Endothelial cell of umbilical vein (primary cell): ENCODE data around the gene NEU4. TPM values are rescaled to one million over a fixed set of nuclear protein-coding genes. Genes with fewer than 3 reads are reported as not detected.

Experiments
- BruUV-seq: library from RNA; stranded (reverse); fragments of 400-500 nt; replicated peaks from 2 replicates; lab custom pipeline; 2021; lab: Mats Ljungman, UMichigan
- CTCF ChIA-PET: fragments of 300-600, 350-600 bp; sonication (Branson Sonifier 250); formaldehyde crosslinking; loops from one replicate; lab custom pipeline; 2021; ENCODE audit warnings: antibody characterized with exemption, inconsistent platforms; lab: Charles Lee
- POLR2A ChIA-PET: fragments of 300-600, 350-600 bp; sonication (Branson Sonifier 250); formaldehyde crosslinking; loops from one replicate; lab custom pipeline; 2021; ENCODE audit warnings: antibody characterized with exemption, inconsistent platforms; lab: Charles Lee
- DNase-seq: peaks from one replicate; pipeline ENCODE4 v3.0.0-alpha.2; 2011; ENCODE audit warnings: low read depth, low spot score
- FAIRE-seq: peaks from 2 replicates; lab custom pipeline; 2011; peaks lifted over from hg19 to GRCh38; lab: Jason Lieb, UNC
- H2AFZ ChIP-seq: 2 replicates; pipeline ENCODE4 v1.6.0; 2012; ENCODE audit warnings: low read depth, low read length, control low read depth, inconsistent platforms
- H3K27ac ChIP-seq: 2 replicates; pipeline ENCODE4 v1.5.1; 2011; ENCODE audit warnings: low read depth, mild to moderate bottlenecking, control low read depth, low read length, moderate library complexity; ENCODE audit not compliant: insufficient read depth
- H3K27me3 ChIP-seq, 2 experiments: 2 replicates each; pipeline versions ENCODE4 v1.6.0 to v1.6.1; 2011; ENCODE audit warnings: low read length in 2 of 2, mixed read lengths in 1 of 2; ENCODE audit not compliant: control insufficient read depth in 2 of 2, insufficient read depth in 2 of 2
- H3K36me3 ChIP-seq, 2 experiments: 2 replicates in 1 of 2; 3 replicates in 1 of 2; pipeline ENCODE4 v1.5.1; 2011; ENCODE audit warnings: low read length in 2 of 2, mild to moderate bottlenecking in 1 of 2, moderate library complexity in 1 of 2; ENCODE audit not compliant: control insufficient read depth in 2 of 2, insufficient read depth in 2 of 2; ENCODE audit errors: extremely low read depth in 1 of 2
- H3K4me1 ChIP-seq: 3 replicates; pipeline ENCODE4 v1.5.1; 2011; ENCODE audit warnings: mild to moderate bottlenecking, low read length; ENCODE audit not compliant: control insufficient read depth, insufficient read depth; ENCODE audit errors: extremely low read depth
- H3K4me2 ChIP-seq: 2 replicates; pipeline ENCODE4 v1.6.1; 2011; ENCODE audit warnings: low read length, control low read depth, mixed read lengths; ENCODE audit not compliant: insufficient read depth
- H3K4me3 ChIP-seq, 3 experiments: fragments of 200-600 bp in 1 of 3; sonication (generic), shearing (Covaris generic) in 1 of 3; replicated peaks in 1 of 3; 2 replicates each; pipeline ENCODE4 v1.5.1; 2011 to 2016; ENCODE audit warnings: control low read depth in 3 of 3, low read length in 3 of 3, mild to moderate bottlenecking in 2 of 3, inconsistent platforms in 1 of 3, low read depth in 1 of 3, moderate library complexity in 1 of 3; ENCODE audit not compliant: insufficient read depth in 1 of 3
- H3K79me2 ChIP-seq: 2 replicates; pipeline ENCODE4 v1.6.0; 2012; ENCODE audit warnings: low read length, inconsistent platforms; ENCODE audit not compliant: control insufficient read depth, insufficient read depth
- H3K9ac ChIP-seq: replicated peaks from 2 replicates; pipeline ENCODE3; 2011; ENCODE audit warnings: low read length, control low read depth; ENCODE audit not compliant: insufficient read depth; ENCODE audit errors: extremely low read depth
- H3K9me1 ChIP-seq: replicated peaks from 3 replicates; pipeline ENCODE4 v1.6.0; 2011; ENCODE audit warnings: mild to moderate bottlenecking, low read length; ENCODE audit not compliant: control insufficient read depth, insufficient read depth; ENCODE audit errors: extremely low read depth
- H3K9me3 ChIP-seq: replicated peaks from 2 replicates; pipeline ENCODE4 v1.5.1; 2012; ENCODE audit warnings: low read length, inconsistent platforms; ENCODE audit not compliant: control insufficient read depth, insufficient read depth
- H4K20me1 ChIP-seq: replicated peaks from 2 replicates; pipeline ENCODE3; 2011; ENCODE audit warnings: mild to moderate bottlenecking, low read length; ENCODE audit not compliant: control insufficient read depth, insufficient read depth; ENCODE audit errors: extremely low read depth
- CTCF ChIP-seq, 2 donors: IDR thresholded peaks; 1 replicate in 1 of 2; 2 replicates in 1 of 2; pipeline ENCODE4 v1.5.1; 2011; ENCODE audit warnings: low read length in 2 of 2, mild to moderate bottlenecking in 2 of 2, moderate library complexity in 2 of 2, control low read depth in 1 of 2, inconsistent platforms in 1 of 2, low read depth in 1 of 2; ENCODE audit not compliant: insufficient read depth in 1 of 2; ENCODE audit errors: extremely low read depth in 1 of 2
- EZH2 ChIP-seq: IDR thresholded peaks from 2 replicates; pipeline ENCODE4 v1.6.1; 2012; ENCODE audit warnings: borderline replicate concordance, low read depth, mild to moderate bottlenecking, moderate library complexity, low read length, inconsistent platforms; ENCODE audit not compliant: severe bottlenecking
- FOS ChIP-seq: IDR thresholded peaks from 2 replicates; pipeline ENCODE4 v1.6.1; 2011; ENCODE audit warnings: mild to moderate bottlenecking, low read length, moderate library complexity, borderline replicate concordance; ENCODE audit not compliant: insufficient read depth
- GATA2 ChIP-seq: IDR thresholded peaks from 2 replicates; pipeline ENCODE4 v1.7.0; 2011; ENCODE audit warnings: low read depth, mild to moderate bottlenecking, moderate library complexity, mixed read lengths, low read length; ENCODE audit not compliant: insufficient read length, insufficient read depth
- JUN ChIP-seq: IDR thresholded peaks from 2 replicates; pipeline ENCODE4 v1.6.1; 2011; ENCODE audit warnings: borderline replicate concordance, low read depth; ENCODE audit not compliant: insufficient read length, insufficient read depth
- MAX ChIP-seq: IDR thresholded peaks from 2 replicates; pipeline ENCODE4 v1.6.1; 2011; ENCODE audit not compliant: insufficient read depth, insufficient read length
- MYC ChIP-seq: IDR thresholded peaks from one replicate; pipeline ENCODE4 v1.6.1; 2011; ENCODE audit warnings: mild to moderate bottlenecking, low read depth, low read length
- POLR2A ChIP-seq: IDR thresholded peaks from 2 replicates; pipeline ENCODE4 v1.6.1; 2012; ENCODE audit warnings: low read depth, mild to moderate bottlenecking, control low read depth, low read length
- POLR2AphosphoS5 ChIP-seq: IDR thresholded peaks from 2 replicates; pipeline ENCODE4 v1.6.1; 2012; ENCODE audit warnings: low read depth, mild to moderate bottlenecking, control low read depth, low read length, moderate library complexity; ENCODE audit not compliant: insufficient read depth
- dilution Hi-C: fragments of 300-500 bp; cut with MboI; formaldehyde crosslinking; loops from one replicate; pipeline ENCODE4 v1.15.0; 2019; ENCODE audit warnings: low sequenced_read_pairs; ENCODE audit not compliant: extremely low pct_ligation_motif_present
- intact Hi-C: fragments of 100-400 bp; cut with micrococcal nuclease; formaldehyde crosslinking; loops from one replicate; pipeline ENCODE4 v1.10.0; 2022
- polyA plus RNA-seq, 4 experiments: library from polyadenylated mRNA; depleted of rRNA in 3 of 4; stranded (reverse) in 3 of 4; unstranded in 1 of 4; fragments of >200 nt; gene quantifications; 2 replicates each; pipeline versions ENCODE4 v1.2.1 to v1.2.3, GENCODE V29; 2011 to 2012; ENCODE audit warnings: missing spikeins in 1 of 4
- total RNA-seq: library from RNA; stranded (reverse); gene quantifications from 2 replicates; pipeline ENCODE4 v1.2.3, GENCODE V29; 2021

Gene NEU4
- total and polyA plus RNA-seq, 2 donors (not counting 3 experiments of a cell fraction or from before 2014, with no cell fraction given): not detected

GRCh38 chr2:241809383-241810306 is 652 bp downstream of the NEU4 start:
- H3K27me3 ChIP-seq: peaks cover 3% of the 10 kb centered on the region in 2 experiments
- H3K9ac ChIP-seq: no peak overlapping the region
- no peaks in the 10 kb centered on the region for H3K79me2 ChIP-seq
- H3K4me1 ChIP-seq: peaks cover 3% of the 10 kb centered on the region
- no peak overlapping the region for H3K27ac ChIP-seq
- ChIA-PET POLR2A (no interaction called here), CTCF (no interaction called here)
- TF ChIP-seq CTCF (IDR thresholded peaks at IDR 0.05; ENCODE audit: extremely low read depth in 1 of 2, insufficient read depth in 1 of 2, low read depth in 1 of 2, low read length in 2 of 2) (no peak), MYC (no peak), MAX (no peak), JUN (no peak), POLR2AphosphoS5 (no peak), FOS (no peak), EZH2 (no peak), GATA2 (no peak), POLR2A (no peak)
- dilution Hi-C loops (no loop called here), intact Hi-C loops (no loop called here)
- H3K4me2 ChIP-seq: no peak overlapping the region
- H3K36me3 ChIP-seq: no peaks in the 10 kb centered on the region
- no peak overlapping the region for H3K4me3 ChIP-seq
- H2AFZ ChIP-seq: no peak overlapping the region
- FAIRE-seq: no peak
- H4K20me1 ChIP-seq: no peaks in the 10 kb centered on the region
- no peak for DNase-seq
- H3K9me3 ChIP-seq: no peaks in the 10 kb centered on the region
- BruUV-seq: no TSS peak
- H3K9me1 ChIP-seq: no peaks in the 10 kb centered on the region
